Effector memory CD4-positive, alpha-beta T cell (primary cell): ENCODE results near the gene PRR5L.

Experiments
- DNase-seq, 3 donors: peaks; one replicate each; pipeline ENCODE4 v3.0.0-alpha.2; 2020
- H3K27ac ChIP-seq: 2 replicates; pipeline ENCODE4 v1.7.0; 2013; ENCODE audit warnings: mild to moderate bottlenecking, low read length, moderate library complexity; ENCODE audit not compliant: insufficient read depth, poor library complexity, severe bottlenecking
- H3K27me3 ChIP-seq: replicated peaks from 2 replicates; pipeline ENCODE4 v1.7.0; 2013; ENCODE audit warnings: mild to moderate bottlenecking, low read length; ENCODE audit not compliant: insufficient read depth, control insufficient read depth, poor library complexity, severe bottlenecking
- H3K36me3 ChIP-seq: 2 replicates; pipeline ENCODE4 v1.7.0; 2013; ENCODE audit warnings: mild to moderate bottlenecking, low read length, moderate library complexity; ENCODE audit not compliant: control insufficient read depth, insufficient read depth
- H3K4me1 ChIP-seq: 2 replicates; pipeline ENCODE4 v1.7.0; 2013; ENCODE audit warnings: low read length, mild to moderate bottlenecking; ENCODE audit not compliant: control insufficient read depth, insufficient read depth, poor library complexity, severe bottlenecking
- H3K4me3 ChIP-seq: 2 replicates; pipeline ENCODE4 v1.7.0; 2013; ENCODE audit warnings: low read length, low read depth, mild to moderate bottlenecking; ENCODE audit not compliant: insufficient read depth, poor library complexity, severe bottlenecking
- H3K9me3 ChIP-seq: 2 replicates; pipeline ENCODE4 v1.7.0; 2013; ENCODE audit warnings: mild to moderate bottlenecking, low read length, moderate library complexity; ENCODE audit not compliant: control insufficient read depth

Gene PRR5L

GRCh38 chr11:36374726-36375125 lies 78.6 kb downstream of the PRR5L start:
- no peaks in the 10 kb centered on the region for H3K27me3 ChIP-seq
- no peak overlapping the region for H3K27ac ChIP-seq
- no peaks in the 10 kb centered on the region for H3K36me3 ChIP-seq
- H3K9me3 ChIP-seq: no peaks in the 10 kb centered on the region
- H3K4me1 ChIP-seq: peaks cover 11% of the 10 kb centered on the region
- no peak overlapping the region for H3K4me3 ChIP-seq
- no peak for DNase-seq

- H3K9me3 ChIP-seq: no peaks in the 10 kb centered on the region
- H3K36me3 ChIP-seq: no peaks in the 10 kb centered on the region
- no peak for DNase-seq
- H3K4me1 ChIP-seq: peaks cover 11% of the 10 kb centered on the region
- no peaks in the 10 kb centered on the region for H3K27me3 ChIP-seq
- no peak overlapping the region for H3K4me3 ChIP-seq
- peak overlapping the region; percentile 60 for H3K27ac ChIP-seq
Measured at GRCh38 chr11:36375353-36376008, 79.4 kb downstream of the PRR5L start.

- Histone ChIP-seq H3K27ac (peak overlapping the region; percentile 60), H3K27me3 (no peaks in the 10 kb centered on the region), H3K4me3 (peak overlapping the region; percentile 80), H3K36me3 (no peaks in the 10 kb centered on the region), H3K4me1 (peaks cover 11% of the 10 kb centered on the region), H3K9me3 (no peaks in the 10 kb centered on the region)
- DNase-seq: no peak
Measured at GRCh38 chr11:36376009-36376887, 80.2 kb downstream of the PRR5L start.

- H3K4me3 ChIP-seq: peak overlapping the region; percentile 80
- DNase-seq: peak; percentile 36 to 56 (median 51)
- no peaks in the 10 kb centered on the region for H3K9me3 ChIP-seq
- peaks cover 11% of the 10 kb centered on the region for H3K4me1 ChIP-seq
- H3K36me3 ChIP-seq: no peaks in the 10 kb centered on the region
- H3K27ac ChIP-seq: peak overlapping the region; percentile 60
- no peaks in the 10 kb centered on the region for H3K27me3 ChIP-seq
Measured at GRCh38 chr11:36376888-36377758, 81.0 kb downstream of the PRR5L start.

- no peak for DNase-seq
- Histone ChIP-seq H3K4me1 (peaks cover 11% of the 10 kb centered on the region), H3K4me3 (peak overlapping the region; percentile 80), H3K9me3 (no peaks in the 10 kb centered on the region), H3K36me3 (no peaks in the 10 kb centered on the region), H3K27me3 (no peaks in the 10 kb centered on the region), H3K27ac (peak overlapping the region; percentile 60)
Measured at GRCh38 chr11:36377759-36378564, 81.9 kb downstream of the PRR5L start.

GRCh38 chr11:36379653-36380052 lies 83.6 kb downstream of the PRR5L start:
- no peaks in the 10 kb centered on the region for H3K9me3 ChIP-seq
- no peaks in the 10 kb centered on the region for H3K36me3 ChIP-seq
- no peak for DNase-seq
- no peak overlapping the region for H3K27ac ChIP-seq
- H3K27me3 ChIP-seq: no peaks in the 10 kb centered on the region
- H3K4me1 ChIP-seq: peaks cover 11% of the 10 kb centered on the region
- peak overlapping the region; percentile 17 for H3K4me3 ChIP-seq

GRCh38 chr11:36380296-36381014 lies 84.4 kb downstream of the PRR5L start:
- Histone ChIP-seq H3K4me1 (peaks cover 8% of the 10 kb centered on the region), H3K4me3 (peak overlapping the region; percentile 17), H3K9me3 (no peaks in the 10 kb centered on the region), H3K27ac (peak overlapping the region; percentile 13), H3K36me3 (no peaks in the 10 kb centered on the region), H3K27me3 (no peaks in the 10 kb centered on the region)
- no peak for DNase-seq

- Histone ChIP-seq H3K36me3 (no peaks in the 10 kb centered on the region), H3K4me1 (peaks cover 5% of the 10 kb centered on the region), H3K27ac (peak overlapping the region; percentile 13), H3K27me3 (no peaks in the 10 kb centered on the region), H3K9me3 (no peaks in the 10 kb centered on the region), H3K4me3 (peak overlapping the region; percentile 17)
- DNase-seq: no peak
Measured at GRCh38 chr11:36381015-36381360, 84.9 kb downstream of the PRR5L start.

- Histone ChIP-seq H3K27me3 (no peaks in the 10 kb centered on the region), H3K4me3 (no peak overlapping the region), H3K9me3 (no peaks in the 10 kb centered on the region), H3K27ac (no peak overlapping the region), H3K36me3 (no peaks in the 10 kb centered on the region), H3K4me1 (no peaks in the 10 kb centered on the region)
- DNase-seq: no peak
Measured at GRCh38 chr11:36383195-36383594, 87.1 kb downstream of the PRR5L start.
